Stimulated activated CD4-positive, alpha-beta T cell treated with anti-CD3 and anti-CD28 coated beads, TNF-alpha, amount 100 ng/mL, for 48 hours (primary cell): ENCODE data around the gene TIMM8B.
"Not testable (repeated sequence)": the region's sequence is repeated elsewhere in the genome, so short reads cannot be mapped to it uniquely, and the experiment has no call there.

Source experiments
- DNase-seq, 3 donors: peaks; one replicate each; pipeline ENCODE4 v3.0.0-alpha.2; 2020; ENCODE audit warnings: low read depth in 3 of 3

Gene TIMM8B

GRCh38 chr11:112086422-112087191 lies at the start of gene TIMM8B, which contains the start of gene SDHD:
Gene TIMM8B (minus strand): TSS chr11:112086756. CDS start chr11:112086723, 33 bp downstream.
Gene SDHD (plus strand): TSS chr11:112086873. CDS start chr11:112086908, 35 bp downstream.
- peak; percentile 89 to 91 (median 91) for DNase-seq

- DNase-seq: no peak
Observed at GRCh38 chr11:112134473-112134872, 47.9 kb upstream of the TIMM8B start.

DNA sequence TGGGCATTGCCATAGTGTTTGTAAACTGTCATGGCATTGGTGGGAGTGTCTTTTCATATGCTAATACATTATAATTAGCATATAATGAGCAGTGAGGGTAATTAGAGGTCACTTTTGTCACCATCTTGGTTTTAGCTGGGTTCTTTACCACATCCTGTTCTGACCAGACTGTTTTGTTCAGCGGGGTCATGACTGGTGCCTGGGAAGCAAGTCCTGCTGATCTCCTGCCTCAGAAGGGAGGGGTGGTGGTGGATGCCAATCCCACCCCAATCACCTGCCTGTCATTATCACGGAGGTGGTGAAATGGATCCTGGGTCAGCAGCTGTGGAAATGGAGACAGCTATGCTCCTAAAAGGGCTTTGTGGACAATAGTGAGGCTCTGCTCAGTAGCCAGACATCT lies 46.2 kb upstream of the TIMM8B start:
- DNase-seq: no peak

GRCh38 chr11:112129656-112130055 lies 43.1 kb upstream of the TIMM8B start:
- no peak for DNase-seq

DNA sequence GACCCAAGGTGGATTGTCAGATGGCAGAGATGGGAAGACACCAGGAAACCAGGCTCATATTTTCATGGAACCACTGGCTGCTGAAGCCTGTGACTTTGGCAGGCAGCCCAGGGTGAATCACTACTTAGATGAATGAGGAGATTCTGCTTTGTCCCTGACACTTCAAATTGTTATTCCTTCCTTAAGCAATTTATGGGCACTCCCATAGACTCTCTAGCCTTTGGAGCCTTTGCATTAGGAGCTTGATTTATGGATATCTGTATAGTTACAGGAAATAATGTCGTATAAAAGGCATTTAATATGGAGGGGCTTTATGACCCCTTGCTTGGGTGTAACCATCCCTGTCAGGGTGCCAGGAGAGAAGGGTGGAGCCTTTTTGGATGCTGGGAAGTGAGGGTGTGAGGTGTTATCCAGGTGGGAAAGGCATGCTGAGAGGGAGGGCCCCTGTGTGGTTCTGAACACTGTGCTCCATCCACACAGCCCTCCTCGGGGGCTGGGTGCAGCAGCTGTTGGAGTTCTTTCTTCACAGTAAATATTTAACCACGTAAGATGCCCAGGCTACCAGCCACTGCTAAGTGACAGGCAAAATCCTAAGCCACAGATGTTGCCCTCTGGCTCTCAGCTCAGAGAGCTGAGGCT lies 42.0 kb upstream of the TIMM8B start:
- no peak for DNase-seq

- no peak for DNase-seq
Observed at GRCh38 chr11:112127056-112127455, 40.5 kb upstream of the TIMM8B start.

- no peak for DNase-seq
Observed at GRCh38 chr11:112123129-112123528, 36.6 kb upstream of the TIMM8B start.

DNA sequence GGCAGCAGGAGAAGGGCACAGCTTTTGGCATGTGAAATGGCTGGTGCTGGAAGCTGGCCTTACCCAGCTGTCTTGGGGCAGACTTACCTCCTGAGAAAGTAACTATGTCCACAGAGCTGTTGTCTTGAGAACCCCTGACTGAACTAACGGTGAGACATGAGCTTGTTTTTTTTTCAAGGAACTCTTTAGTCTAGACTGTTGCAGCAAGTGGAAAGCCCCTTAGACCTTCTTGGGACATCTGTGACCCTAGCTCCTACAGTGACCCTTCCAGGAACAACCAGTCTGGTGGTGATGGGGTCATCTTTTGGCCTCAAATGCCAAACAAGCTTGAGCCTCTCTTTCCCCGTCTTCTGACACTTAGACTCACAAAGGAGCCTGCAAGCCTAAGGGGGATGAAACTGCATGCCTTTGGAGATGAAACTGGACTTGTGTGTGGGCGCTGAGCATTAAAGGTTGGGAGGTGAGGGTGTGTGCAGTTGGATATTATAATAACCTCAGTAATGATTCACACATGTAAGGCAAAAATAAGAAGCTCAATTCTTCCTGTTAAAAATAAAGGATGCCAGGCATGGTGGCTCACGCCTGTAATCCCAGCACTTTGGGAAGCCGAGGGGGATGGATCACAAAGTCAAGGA lies 35.5 kb upstream of the TIMM8B start:
- DNase-seq: no peak

GRCh38 chr11:112118176-112118575 lies 31.6 kb upstream of the TIMM8B start:
- no peak for DNase-seq

DNA sequence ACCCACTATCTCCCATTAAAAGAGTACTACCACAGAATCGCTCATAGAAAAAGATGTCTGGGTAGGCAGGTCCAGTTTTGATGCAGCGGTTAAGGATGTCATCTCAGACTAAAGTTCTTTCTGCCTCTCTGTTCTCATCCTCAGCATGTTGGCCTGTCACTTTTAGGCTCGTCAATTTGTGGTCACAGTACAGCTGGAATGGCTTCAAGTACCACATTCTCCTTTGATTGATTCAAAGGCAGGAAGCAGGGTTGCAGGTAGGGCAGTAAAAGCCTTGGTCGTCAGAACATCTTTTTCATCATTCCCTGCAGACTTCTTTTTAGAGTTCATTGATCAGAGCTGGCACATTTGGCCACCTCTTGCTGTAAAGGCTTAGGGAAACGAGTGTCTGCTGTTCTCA lies 28.8 kb upstream of the TIMM8B start:
- no peak for DNase-seq

DNA sequence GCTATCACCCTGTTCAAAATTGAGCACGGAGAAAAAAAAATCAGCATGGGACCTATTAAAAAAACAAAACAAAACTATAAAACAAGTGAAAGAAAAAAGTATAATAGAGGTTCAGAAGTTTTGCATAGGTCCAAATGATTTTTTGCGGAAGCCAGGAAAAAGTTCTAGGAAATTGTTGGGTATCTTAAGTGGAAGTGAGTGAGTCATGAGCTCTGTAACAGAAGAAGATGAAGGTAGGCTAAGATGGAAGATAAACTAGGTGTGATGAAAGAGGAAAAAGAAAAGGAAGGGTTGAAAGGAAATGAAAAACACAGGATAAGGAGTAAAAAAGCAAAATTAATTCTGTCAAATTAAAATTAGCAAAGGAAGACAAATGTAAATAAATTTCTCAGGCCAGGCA lies 27.9 kb upstream of the TIMM8B start:
- DNase-seq: no peak

GRCh38 chr11:112113539-112114457 lies 27.2 kb upstream of the TIMM8B start:
- DNase-seq: no peak

GRCh38 chr11:112106070-112106469 lies 19.5 kb upstream of the TIMM8B start:
- DNase-seq: no peak

DNA sequence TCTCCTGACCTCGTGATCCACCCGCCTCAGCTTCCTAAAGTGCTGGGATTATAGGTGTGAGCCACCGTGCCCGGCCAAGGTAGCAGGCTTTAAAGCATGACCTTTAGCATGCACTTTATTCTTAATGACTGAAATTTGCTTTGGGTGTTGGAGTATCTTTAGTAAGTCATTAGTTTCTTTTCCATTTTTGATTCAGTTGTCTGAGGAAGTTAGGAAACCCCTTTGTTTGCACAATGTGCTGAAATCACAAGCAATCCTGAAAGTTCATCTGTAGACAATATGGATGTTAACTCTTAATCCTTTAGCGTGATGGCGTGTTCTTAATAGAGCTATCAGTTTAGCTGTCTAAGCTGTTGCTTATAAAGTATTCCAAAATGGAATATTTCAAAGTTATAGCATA lies 16.9 kb upstream of the TIMM8B start:
- DNase-seq: no peak

GRCh38 chr11:112100462-112100861 lies 13.9 kb upstream of the TIMM8B start:
- no peak for DNase-seq

DNA sequence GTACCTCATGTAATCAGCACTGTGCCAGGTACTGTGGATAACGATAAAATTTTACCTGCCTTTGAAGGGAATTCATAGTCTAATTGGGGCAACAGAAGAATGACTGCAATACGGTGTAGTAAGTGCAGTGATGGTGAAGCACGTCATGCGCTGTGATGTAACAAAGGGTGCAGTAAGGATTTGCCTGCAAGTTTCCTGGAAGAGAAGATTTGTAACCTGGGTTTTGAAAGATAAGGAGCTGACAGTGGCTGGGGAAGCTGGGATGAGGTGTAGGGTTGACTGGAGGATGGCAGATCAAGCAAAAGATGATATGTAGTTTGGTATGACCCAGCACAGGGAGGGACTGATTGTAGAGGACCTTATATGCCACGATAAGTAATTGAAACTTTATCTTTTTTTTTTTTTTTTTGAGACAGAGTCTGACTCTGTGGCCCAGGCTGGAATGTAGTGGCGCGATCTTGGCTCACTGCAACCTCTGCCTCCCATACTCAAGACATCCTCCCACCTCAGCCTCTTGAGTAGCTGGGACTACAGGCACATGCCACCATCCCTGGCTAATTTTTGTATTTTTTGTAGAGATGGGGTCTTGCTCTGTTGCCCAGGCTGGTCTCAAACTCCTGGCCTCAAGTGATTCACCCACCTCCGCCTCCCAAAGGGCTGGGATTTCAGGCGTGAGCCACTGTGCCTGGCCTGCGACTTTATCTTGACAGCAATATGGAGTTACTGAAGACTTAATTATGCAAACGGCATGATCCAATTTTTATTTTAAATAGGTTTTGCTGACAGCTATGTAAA lies 11.4 kb upstream of the TIMM8B start:
- no peak for DNase-seq

- DNase-seq: no peak
Observed at GRCh38 chr11:112096194-112096593, 9.6 kb upstream of the TIMM8B start.

DNA sequence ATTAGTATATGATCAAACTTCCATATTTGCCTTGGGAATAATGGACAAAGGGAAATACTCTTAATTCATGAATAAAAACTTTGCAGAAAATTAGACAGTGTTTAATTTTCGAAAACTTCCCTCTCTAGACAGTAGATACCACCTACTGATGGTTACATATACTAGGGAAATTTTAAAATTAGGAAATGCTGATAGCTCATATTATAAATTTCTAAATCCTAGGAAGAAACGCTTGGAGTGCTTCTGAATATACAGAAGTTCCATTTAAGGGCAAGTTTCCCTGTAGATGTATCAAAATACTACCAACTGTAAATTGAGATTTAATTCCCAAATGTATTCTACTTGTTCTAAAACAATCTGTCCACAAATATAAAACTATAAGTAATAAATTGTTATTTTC lies 8.7 kb upstream of the TIMM8B start:
- not testable (repeated sequence) for DNase-seq

GRCh38 chr11:112087212-112087611 lies 656 bp upstream of the TIMM8B start:
- DNase-seq: no peak

DNA sequence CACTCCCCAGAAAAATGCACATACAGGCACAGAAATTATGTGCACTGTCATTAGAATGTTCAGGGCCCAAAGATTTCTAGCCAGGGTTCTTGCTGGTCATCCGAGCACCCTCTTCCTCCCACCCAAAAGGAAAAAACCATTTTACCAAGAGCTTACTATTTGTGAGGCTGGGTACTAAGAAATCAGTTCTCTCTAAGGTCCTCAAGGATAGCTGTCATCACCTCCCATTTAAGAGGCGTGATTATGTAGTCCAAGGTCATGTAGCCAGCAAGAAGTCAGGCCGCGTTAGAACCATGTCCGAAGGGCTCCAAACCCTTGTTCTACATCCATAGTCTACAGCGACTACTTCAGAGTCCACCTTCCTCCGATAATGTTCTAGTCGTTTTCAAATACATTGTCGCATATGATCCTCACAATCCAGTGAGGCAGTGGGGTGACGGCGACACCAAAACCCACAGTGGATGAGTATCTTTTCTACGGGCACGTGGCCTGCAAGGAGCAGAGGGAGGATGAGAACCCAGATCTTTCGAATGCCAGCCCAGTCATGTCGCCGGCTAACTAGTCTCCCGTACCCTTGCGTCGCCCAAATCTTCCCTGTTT lies 634 bp downstream of the TIMM8B start:
- DNase-seq: peak; percentile 11 to 40 (median 14)
